HuH-7 (cell line): Measurements from ENCODE around the gene SEMA6A.

Experiments
- DNase-seq: peaks from one replicate; pipeline ENCODE4 v3.0.0; 2011; ENCODE audit warnings: low spot score

Gene SEMA6A

DNA sequence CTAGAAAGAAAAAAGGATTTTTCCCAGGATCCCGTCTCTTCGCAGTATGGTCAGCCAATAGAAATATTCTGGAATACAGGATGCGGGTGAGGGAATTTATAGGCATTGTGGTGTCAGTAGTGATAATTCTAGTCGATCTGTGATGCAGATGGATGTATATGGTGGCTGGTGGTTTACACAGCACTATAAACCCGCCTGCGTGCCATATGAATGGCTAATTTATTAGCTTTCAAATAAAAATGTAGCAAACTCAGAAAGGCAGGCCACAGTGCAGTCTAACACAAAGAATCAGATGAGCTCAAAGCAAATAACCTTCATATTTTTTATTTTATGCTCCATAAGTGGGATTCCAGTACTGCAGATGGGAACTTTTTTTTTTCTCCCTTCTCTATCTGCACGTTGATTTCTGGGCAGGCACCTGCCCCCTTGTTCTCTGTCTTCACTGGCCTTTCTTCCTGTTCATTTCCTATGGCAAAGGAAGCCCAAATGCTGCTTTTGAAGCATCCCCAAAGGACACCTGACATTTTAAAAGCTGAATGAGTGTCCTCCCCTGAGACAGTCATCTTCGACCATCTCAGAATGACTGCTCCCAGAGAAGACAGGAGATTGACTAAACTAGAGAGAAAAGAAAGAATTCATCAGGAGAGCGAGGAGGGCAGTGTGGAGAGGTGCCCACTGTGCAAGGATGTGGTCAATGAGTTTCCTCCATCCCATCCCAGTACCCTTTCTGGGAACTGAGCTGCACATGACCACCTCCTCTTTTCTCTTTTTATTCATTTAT, 52.1 kb downstream of the SEMA6A start:
- DNase-seq: no peak

DNA sequence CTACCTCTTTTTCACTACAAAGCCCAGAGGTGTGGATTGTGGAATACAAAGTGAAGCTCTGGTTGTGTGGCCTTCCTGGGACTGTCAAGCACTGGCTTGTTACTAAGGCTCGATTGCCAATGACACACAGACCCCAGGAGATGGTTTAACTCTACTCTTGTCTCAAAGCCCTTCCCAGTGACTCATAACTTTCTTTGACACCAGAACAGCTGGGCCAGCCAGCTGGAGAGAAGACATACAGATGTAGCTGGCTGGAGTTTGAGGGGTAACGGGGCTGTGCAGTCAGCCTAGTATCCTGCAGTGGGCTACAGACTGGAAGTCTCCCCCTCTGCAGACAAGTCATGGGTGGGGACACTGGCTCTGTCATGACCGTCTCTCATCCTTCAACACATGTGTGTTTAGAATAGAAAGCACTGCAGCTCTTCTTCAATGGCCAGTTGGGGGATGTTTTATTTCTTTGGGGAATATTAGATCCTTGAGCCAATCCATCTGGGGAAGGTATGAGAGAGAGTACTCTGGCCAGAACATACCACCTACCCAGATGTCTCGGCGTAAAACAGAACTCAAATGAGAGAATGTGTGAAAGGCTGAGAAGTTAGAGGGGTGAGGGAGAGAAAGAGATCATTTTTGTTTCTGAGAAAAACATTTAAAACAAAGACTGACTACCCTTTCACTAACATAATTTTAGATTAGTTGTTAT, 53.3 kb downstream of the SEMA6A start:
- DNase-seq: no peak

DNA sequence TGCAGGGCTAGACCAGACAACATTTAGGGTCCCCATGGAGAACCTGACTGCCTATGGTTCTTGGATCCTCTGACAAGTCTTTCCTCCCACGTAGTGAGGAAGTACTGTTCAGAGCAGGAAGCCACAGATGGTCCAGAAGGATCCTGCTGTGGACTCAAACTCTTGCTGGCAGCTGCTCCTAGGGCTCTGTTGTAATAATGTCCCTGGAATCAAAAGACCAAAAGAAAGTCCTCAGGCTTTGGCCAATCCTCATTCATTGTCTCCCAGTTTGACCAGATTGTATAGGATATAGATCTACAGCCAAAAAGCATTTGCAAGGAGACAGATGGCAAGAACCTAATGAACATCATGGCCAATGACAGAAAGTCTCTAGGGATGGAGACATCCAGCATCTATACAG, 53.9 kb downstream of the SEMA6A start:
- no peak for DNase-seq

DNA sequence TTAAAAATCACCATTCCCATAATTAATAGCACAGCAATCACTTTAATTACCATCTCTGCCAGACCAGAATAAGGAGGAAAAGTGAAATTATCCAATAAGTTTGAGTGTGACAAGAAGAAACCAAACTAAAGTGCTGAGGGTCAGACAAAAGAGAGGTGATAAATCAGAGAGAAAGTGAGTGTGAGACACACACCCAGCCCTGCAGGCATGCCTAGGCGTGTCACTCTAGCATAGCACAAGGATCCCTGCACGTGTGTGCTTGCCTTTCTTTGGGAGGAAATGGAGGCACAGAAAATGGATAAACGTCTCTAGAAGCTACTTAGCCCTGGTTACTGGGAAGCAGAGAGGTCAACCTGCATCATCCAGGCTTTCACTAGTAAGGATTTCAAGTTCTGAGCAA, 56.2 kb downstream of the SEMA6A start:
- no peak for DNase-seq

DNA sequence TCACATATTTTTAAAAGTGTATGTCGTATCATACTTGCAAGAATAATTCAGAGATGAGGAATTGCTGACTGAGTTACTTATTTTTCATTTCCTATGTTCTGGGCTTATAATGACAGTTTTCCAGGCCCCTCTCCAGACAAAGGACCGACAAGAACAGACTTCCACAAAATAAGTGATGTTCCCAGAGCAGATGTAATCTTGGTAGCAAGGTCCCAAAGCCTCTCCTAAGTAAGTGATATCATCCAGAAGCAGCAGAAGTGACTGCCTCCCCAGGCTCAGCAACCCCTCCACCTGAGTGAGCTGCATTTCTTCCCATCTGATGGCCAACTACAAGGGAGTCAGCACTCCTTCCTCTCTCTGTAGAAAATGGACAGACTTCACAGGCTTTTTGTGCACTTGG, 57.1 kb downstream of the SEMA6A start:
- DNase-seq: no peak

DNA sequence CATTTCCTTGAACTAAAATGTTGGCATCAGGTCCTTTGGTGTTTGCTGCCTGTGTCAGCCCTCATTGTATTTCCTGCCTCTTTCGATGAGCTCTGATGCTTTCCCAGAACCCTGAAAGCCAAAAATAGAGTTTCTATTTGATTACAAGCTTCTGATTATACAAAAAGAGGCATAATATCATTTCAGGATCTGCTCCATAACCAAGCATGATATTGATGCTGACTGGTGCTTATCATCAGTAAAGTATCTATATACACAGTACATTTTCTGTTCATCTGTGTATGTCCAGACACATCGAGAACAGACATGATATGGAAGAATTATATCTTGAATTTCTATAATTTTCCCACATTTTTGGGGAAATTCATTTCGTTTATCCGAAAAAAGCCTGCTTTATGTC, 58.6 kb downstream of the SEMA6A start:
- no peak for DNase-seq

DNA sequence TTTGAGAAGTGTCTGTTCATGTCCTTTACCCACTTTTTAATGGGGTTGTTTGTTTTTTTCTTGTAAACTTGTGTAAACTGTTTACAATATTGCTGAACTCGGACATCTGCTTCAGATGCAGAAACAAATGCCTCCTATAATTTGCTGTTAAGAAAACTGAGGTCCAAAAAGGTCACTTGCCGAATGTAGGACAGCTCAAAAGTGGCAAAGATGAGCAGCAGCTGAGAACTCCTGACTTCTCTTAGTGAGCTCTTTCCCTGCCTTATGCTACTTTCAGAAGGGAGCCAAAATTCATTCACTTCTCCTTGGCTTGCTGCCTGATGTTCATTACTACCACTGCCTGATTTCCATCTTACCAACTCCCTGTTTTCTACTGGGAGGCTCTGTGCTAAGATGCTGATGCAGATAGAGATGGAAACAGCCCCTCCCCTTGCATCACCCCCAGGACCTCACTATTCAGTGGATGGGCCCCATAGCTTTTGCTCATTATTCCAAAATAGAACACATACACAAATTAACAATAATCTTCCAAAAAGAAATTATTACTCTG, 60.1 kb downstream of the SEMA6A start:
- no peak for DNase-seq

DNA sequence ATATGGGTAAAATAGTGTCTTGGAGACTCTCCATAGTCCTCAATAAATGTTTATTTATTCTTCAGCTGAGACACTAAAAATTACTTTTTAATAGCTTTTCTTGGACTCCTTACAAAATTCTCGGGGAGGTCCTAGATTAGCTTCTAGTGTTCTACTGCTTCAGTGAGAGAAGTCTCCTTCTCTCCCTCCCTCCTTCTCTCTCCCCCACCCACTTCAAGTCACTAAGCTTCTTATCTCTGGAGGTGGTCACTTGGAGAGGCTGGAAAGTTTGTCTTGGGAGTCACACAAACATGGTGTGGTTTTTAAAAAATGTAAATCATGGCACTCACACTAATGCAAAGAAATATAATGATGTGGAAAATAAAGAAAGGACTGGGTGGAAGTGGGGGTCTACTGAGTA, 64.1 kb downstream of the SEMA6A start:
- no peak for DNase-seq

DNA sequence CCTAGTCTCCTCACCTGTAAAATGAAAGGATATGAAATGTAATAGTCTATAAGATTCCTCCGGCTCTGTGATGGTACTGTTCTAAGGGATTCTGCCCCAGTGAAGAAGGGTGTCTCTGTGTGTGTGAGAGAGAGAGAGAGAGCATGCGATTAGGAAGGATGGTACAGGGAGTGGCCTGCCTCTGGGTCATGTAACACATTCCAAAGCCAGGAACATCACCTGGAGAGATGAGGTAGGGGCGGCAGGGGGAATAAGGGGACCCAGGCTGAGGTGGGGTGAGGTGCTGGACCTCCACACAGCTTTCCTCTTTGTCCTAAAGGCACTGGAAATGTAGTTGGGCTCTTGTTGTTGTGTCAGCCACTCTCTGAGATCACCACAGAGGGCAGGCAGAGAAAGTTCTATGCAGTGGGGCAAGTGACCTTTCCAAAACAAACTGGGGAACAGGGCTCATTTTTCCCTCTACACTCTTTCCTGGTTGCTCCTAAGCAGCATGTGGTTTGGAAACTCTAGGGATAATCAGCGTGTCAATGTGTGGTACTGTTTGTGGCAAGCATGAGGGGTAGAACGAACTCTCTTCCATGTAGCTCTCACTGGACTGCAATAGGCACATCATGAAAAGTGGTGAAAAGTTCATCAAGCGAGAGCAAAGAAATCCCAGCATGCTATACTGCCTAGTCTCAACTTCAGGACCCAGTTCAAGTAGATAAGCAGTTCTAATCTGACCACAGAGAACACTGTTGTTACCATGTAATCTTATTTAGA, 65.0 kb downstream of the SEMA6A start:
- no peak for DNase-seq

DNA sequence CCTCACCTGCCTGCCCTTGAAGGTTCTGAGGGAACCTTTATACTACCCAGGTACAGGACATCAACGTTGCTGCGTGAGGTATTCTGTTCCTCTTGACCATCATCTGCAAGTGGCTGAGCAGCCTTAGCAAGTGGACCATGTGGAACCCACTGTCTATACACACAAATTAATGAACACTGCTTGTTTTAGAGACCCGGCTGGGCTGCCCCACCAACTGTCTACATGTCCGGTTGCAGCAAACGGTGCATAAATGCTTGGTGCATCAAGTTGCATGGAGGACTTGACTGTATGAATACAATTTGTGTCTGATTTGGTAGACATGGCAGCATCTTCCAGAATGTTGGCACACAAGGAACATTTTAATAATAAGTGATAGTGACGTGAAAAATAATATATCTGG, 65.8 kb downstream of the SEMA6A start:
- no peak for DNase-seq

DNA sequence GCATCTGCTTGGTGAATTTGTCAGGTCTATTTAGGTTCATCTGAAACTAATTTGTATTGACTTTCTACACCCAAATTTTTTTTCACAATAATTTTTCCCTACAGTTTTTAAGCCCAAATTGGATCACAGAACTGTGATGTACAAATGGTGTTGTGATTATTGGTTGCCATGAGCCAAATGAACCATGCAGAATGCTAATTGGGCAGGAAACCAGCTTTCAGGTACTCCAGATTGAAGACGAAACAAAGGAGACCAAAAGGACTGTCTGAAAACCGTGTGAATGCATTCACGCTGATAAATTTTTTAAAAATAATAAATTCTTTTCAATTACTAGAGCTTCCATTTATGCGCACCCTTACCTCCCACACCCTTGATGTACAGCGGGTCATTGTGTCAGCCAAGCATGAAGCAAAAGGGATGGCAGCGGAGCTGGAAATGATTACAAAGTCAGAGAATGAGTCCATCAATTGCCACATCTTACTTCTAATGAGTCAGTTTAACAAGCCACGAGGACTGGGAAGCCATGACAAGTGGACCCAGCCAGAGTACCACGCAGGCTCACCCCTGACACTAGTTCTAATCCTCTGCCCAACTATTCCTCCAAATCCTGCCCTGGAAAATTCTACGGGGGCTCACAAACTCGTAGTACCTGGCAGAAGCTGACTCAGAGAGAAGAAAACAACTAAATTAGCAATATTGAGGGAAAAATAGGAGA, 66.5 kb downstream of the SEMA6A start:
- no peak for DNase-seq

DNA sequence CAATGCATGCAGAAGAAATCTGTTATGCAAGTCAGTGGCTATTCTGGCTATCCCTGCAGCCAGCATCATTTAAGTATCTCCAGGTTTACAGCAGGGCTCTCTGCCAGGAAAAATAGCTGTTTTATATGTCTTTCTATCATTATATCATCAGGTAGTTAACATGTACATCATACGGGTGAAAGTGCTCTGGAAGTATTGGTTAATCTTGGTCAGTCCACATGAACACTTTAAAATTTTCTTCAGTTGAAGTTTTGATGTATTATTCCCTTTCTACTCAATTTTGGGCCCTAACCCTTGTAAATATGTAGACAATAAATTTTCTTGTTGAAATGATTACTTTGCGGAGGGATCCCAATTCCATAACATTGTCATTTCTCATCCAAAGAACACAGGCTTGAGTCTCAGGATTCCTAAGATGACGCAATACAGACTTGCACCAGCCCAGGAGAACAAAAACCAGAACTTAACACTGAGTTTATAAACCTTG, 67.5 kb downstream of the SEMA6A start:
- DNase-seq: no peak

DNA sequence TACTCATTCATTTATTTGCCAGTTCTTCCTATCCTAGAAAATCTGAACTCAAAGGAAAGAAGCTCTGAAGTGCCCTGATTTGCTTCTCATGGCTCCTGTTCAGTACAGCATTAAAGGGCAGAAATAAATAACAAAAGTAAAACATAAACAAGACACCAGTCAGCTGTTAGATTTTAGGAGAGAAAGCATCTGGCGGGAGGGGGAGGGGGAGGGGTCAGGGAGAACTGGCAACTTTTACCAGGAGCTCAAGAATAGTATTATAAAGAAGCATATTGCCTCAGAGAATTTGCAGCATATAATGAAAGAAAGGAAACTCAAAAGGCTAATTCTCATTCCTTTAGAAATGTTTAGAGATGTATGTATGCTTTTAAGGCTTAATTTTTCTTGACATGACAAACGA, 68.1 kb downstream of the SEMA6A start:
- DNase-seq: no peak

DNA sequence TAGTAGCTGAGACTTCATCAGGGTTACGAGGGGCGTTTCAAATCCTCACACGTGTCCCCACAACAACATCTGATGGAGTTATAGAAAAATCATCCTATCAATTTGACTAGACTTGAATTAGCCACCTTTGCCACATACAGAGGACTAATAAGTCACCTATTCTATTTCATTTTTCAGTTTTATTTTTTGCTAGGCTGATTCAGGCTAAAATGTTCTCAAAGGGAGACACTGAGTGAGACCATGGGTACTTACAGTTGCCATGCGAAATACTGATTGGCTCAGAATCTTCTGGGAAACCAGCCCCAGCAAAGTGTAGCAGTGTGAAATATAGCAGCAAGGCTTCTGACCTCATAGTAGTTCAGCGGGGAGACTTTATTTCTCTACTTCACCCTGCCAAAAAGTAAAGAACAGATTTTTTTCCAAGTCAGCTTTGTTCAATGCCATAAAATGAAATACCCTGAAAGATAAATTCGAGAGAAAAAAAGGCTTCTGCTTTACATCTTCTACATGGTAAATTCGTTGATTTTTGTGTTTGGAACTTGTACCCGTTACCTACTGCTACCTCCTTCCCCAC, 69.9 kb downstream of the SEMA6A start:
- DNase-seq: no peak

DNA sequence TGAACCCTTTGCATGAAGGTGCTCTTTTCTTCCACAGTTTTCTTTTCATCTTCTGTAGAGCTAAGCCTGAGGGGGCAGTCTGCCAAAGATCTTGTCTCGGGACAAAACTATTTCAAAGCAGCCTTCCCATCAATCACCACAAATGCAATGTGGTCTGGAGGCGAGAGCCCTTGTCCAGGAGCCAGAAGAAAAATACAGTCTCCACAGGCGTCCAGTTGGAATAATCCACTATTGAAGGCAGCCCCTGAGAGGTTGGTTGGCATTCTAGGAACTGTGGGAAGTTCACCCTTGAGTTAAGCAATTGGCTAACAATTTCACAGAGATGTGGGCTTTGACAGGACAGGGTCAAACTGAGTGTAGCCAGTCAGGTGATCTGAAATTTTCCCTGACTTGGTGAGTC, 72.0 kb downstream of the SEMA6A start:
- no peak for DNase-seq

DNA sequence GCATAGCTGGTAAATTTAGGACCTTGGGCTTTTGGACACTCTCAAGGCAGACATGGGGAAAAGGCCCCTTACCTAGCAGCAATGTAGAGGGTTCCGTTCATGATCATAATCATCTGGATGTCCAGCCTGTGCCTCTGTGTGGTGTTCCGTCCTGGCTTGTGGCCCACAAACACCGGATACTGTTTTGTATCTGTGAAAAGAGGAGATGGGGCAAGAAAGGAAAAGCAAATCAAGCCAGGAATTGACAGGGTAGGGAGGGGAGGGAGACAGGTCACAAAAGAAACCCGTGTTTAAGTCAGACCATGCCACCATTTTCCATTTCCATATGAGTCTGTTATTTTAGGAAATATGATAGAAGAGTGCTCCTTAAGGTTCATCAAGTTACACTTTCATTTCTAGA, 72.5 kb downstream of the SEMA6A start:
- no peak for DNase-seq

DNA sequence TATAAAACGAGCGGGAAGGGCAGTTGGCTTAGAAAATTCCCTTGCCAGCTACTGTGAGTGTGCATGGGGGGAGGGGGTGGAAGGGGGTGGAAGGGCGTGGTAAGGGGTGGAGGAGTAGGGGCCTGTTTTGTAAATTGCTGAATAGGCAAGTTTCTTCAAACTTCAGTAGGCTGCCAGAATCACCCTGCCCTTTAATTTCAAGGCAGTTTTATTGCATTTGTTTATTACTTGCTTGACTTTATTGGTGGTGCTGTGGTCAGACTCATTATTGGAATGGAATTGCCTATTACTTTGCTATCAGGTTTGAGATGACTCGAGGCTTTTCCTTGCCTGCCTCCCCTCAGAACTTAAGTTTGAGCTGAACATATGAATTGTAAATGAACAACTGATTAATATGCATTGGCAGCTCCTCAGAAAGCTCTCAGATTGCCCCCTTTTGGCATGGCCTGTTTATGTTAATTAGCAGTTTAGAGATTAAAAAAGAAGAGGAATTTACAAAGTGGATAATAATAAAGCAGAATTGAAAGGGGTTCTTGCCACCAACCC, 76.0 kb downstream of the SEMA6A start:
- no peak for DNase-seq

DNA sequence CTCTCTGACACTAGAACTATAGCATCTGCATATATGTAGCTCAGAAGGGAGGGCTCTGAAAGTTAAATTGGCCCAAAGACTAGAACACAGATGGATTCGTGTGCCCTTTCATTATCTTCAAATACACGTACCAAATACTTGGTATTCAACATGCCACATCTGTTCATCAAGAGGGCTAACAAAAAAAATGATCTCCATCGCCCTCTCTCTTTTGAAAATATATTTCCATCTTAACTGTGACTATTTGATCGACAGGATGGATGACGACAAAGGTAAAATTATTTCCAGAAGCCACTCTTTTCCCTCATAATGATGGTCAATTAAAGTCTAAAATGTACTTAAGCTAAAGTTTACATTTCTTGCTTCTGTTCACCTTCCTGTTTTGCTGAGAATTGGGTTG, 77.0 kb downstream of the SEMA6A start:
- DNase-seq: no peak

DNA sequence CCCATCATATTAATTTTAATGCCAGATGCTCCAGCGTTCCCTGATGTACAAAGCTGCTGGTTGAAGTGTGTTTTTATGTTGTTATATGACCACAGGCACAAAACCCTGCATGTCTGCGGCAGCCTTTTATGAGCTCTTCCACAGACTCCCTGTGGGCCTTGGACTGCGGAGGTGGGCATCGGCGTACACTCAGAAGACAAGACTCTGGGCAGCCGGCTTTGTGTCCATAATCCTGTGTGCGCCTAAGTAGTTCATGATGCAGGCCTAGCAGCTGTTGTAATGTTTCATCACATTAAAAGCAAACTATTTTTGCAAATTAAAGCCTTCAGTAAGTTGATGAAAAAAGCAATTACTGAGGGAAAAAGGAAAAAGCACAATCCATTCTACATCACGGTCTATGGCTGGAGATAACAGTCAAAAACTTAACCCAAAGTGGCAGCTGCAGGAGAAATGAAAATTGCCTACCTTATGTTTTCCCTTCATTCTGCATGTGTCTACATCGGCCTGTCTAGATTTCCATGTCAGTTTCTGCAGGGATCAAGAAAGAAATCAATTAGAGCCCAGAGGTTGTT, 78.8 kb downstream of the SEMA6A start:
- no peak for DNase-seq

DNA sequence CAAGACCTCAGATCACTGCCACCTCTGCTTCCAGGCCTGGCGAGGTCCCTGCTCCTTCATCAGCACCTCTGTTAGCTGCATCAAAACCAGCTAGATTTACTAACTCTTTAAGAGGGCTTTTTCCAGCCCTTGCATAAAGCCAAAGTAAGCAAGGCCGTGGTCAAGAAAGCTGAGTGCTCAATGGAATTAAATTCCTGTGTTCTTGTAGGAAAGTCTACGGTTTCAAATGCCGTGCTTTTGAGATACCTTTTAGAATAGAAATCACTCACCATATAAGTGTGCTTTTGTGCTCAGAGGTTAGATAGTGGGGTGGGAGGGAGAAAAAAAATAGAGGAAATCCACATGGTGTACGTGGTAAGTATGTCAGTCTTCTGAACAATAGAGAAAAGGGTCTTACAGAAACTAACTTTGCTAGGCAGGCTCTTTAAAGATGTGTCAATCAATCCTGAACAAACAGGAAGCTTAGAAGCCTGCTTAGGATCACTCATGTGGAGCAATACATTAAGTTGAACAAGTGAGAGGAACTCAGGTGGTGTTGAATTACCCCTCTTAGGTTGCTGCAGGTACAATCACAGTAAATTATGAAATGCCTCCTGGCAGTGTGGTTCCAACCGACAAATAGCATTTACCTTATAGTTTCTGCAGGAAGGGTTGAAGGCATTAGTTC, 79.7 kb downstream of the SEMA6A start:
- DNase-seq: no peak
